Prostate gland (tissue), 2 donors: Measurements from ENCODE around the gene TMEM132E.

ENCODE experiments used
- POLR2A ChIP-seq: fragments of 450-650 bp; IDR thresholded peaks from one replicate; pipeline ENCODE4 v1.6.1; 2016; ENCODE audit warnings: antibody characterized with exemption, mild to moderate bottlenecking
- TF ChIP-seq, protein P1 (sequence below), 4 experiments: fragments of 200-600 bp in 2 of 4; fragments of 450-650 bp in 2 of 4; sonication (generic) in 2 of 4; IDR thresholded peaks; 1 replicate in 3 of 4; 2 replicates in 1 of 4; pipeline ENCODE4 v1.5.1; 2016 to 2019; ENCODE audit warnings: antibody characterized with exemption in 4 of 4, mild to moderate bottlenecking in 2 of 4, moderate library complexity in 2 of 4

DNA sequence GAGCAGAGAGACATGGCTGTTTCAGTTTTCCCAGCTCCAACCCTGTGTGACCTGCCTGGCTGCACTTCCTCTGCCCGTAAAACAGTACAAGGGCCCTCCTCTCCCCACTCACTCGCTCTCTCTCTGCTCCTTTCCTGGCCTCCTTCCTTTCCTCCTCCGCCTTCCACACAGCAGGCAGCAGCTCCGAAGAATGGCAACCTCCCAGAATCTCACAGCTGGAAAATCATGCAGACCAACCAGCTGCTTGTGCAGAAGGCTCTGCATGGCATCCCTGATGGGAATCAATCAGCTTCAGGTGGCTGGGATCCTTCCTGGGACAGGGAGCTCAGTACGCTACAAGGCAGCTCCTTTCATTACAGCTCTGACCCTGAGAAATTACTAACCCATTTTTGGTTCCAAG is 27.4 kb downstream of the TMEM132E start:
- TF ChIP-seq, protein P1, sequence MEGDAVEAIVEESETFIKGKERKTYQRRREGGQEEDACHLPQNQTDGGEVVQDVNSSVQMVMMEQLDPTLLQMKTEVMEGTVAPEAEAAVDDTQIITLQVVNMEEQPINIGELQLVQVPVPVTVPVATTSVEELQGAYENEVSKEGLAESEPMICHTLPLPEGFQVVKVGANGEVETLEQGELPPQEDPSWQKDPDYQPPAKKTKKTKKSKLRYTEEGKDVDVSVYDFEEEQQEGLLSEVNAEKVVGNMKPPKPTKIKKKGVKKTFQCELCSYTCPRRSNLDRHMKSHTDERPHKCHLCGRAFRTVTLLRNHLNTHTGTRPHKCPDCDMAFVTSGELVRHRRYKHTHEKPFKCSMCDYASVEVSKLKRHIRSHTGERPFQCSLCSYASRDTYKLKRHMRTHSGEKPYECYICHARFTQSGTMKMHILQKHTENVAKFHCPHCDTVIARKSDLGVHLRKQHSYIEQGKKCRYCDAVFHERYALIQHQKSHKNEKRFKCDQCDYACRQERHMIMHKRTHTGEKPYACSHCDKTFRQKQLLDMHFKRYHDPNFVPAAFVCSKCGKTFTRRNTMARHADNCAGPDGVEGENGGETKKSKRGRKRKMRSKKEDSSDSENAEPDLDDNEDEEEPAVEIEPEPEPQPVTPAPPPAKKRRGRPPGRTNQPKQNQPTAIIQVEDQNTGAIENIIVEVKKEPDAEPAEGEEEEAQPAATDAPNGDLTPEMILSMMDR (IDR thresholded peaks at IDR 0.05), result no peak
- no peak for TF ChIP-seq POLR2A
